ENCODE results near the gene MYO5A.

GRCh38 chr15:52385670-52386069 lies 143.0 kb downstream of the MYO5A start:
- TF ChIP-seq GATA3 (IDR thresholded peaks at IDR 0.05; ENCODE audit: low read depth, low read length) (no peak), GATA2 (IDR thresholded peaks at IDR 0.05; ENCODE audit: low read depth, low read length) (no peak)
